ENCODE measurements around the gene STXBP3.
A peak's percentile ranks its signal among the peaks of the same experiment; 100 is the strongest.
"Not testable (repeated sequence)": the region's sequence is repeated elsewhere in the genome, so short reads cannot be mapped to it uniquely, and the experiment has no call there.

The STXBP3 gene, protein sequence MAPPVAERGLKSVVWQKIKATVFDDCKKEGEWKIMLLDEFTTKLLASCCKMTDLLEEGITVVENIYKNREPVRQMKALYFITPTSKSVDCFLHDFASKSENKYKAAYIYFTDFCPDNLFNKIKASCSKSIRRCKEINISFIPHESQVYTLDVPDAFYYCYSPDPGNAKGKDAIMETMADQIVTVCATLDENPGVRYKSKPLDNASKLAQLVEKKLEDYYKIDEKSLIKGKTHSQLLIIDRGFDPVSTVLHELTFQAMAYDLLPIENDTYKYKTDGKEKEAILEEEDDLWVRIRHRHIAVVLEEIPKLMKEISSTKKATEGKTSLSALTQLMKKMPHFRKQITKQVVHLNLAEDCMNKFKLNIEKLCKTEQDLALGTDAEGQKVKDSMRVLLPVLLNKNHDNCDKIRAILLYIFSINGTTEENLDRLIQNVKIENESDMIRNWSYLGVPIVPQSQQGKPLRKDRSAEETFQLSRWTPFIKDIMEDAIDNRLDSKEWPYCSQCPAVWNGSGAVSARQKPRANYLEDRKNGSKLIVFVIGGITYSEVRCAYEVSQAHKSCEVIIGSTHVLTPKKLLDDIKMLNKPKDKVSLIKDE

DNA sequence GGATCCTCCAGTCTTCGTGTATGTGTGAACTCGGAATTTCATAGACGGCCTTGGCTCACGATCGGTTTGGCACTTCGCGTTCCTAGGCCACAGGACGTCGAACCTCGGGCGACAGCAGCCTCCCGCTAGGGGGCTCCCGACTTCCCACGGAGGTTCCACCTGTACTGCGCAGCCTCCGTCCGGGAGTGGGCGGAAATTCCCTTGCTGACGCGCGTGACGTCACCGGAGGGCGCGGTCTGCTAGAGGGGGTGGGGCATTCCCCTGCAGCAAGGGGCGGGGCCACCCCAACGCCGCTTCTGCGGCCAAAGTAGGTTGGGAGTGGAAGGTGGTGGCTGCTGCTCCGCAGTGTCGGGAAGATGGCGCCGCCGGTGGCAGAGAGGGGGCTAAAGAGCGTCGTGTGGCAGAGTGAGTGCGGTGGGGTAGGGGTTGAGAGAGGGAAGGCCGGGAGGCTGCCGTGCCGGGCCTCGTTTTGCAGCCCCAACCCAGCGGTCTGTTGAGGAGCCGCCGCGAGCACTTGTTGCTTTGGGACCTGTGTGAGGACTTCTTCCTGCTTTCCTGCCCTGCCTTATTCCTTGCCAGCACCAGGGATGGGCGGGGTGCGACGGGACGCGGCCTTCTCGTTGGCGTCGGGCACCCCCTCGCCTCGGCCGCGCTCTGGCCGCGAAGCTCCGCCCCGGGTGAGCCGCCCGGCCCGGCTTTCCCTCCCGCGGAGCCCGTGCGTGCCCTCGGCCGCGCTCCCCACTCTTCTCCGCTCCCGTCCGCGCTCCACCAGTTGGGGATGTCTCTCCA lies at the start of gene STXBP3:
Gene STXBP3, plus strand, starts transcription at position 293 of the 789 bp plus-strand sequence. Its CDS starts 64 bp downstream, at position 357.
- peak; percentile 99 for DNase-seq

GRCh38 chr1:108699375-108700332 lies 46.8 kb upstream of the STXBP3 start:
- DNase-seq, result no peak

GRCh38 chr1:108701176-108701849 lies 45.2 kb upstream of the STXBP3 start:
- DNase-seq, result no peak

- not testable (repeated sequence) for DNase-seq
Observed at GRCh38 chr1:108702109-108702508, 44.4 kb upstream of the STXBP3 start.

DNA sequence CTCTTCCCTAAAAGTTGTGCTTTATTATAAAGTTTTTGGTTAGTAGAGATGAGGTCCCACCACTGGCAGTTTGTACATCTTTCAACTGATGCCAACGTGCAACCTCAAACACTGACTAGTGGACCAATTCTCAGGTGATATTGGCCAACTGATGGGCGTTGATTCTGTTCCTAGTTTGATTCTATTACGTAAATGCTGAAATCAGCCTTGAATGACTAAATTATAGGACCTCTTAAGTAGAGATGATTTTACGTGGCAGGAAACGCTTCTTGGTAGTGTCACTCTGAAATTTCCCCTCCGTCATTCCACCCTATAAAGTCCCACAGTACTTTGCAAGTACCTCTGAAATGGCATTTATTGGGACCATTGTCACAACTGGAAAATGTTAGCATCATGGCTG lies 42.5 kb upstream of the STXBP3 start:
- DNase-seq, result no peak

DNA sequence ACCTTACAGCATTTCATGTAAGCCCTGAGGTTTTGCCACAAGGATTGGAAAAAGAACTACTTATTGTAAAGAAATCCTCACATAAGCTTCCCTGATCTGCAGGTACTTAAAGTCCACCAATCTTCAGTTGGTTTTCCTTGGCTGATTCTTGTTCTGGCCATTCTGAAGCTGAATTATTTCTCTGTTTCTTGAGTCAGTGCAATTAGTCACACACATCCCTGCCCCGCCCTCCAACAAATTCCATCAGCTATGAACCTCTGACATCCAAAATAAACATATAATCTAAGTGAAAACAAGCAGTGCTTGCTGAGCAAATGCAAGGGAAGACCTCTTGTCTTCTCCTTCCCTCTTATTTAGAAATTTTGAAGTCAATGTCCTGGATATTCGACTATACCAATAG lies 42.0 kb upstream of the STXBP3 start:
- no peak for DNase-seq

- no peak for DNase-seq
Observed at GRCh38 chr1:108706643-108707042, 39.8 kb upstream of the STXBP3 start.

DNA sequence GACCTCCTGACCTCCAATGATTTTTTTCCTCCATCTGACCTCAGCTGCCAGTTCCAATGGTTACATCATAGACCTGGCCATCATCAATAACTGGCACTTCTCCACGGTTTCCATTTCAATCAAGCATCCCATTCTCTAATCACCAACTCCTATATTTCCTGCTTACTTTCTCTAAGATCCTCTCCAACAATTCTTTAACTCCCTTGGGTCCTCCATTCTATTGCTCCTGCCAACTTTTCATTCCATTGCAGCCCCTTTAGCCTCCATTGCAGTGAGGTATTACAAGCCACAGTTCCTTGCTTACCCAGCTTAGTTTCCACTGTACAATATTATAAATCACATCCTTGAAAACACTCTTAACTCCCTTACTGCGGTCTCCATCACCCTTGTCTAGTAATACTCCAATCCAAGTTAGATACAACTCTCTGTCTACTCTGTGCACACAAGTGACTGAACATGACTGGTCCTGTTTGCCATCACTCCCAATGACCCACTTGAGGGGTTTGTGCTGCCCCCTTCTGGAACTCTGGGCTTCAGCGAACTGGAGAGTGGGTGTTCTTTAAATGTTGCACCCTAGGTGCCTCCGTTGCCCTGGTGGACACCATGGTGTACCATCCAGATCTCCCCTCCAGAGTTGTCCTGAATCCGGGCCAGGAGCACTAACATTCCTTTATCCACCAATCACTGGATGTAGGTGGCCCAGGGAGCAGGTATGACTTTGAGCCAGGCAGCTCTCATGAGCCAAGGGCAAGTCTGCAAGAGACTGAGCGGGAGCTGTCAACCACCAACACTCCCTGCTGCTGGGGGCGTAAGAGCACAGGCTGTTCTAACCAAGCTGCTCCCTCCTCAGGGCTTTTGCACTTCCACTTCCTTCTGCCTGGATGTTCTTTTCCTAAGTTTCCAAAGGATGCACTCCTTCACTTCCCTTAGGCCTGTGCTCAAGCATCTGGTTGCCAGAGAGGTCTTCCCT lies 37.5 kb upstream of the STXBP3 start:
- no peak for DNase-seq

- peak; percentile 66 for DNase-seq
Observed at GRCh38 chr1:108712606-108713150, 33.8 kb upstream of the STXBP3 start, which contains the start of gene FNDC7. FNDC7 (plus strand) TSS chr1:108712908; CDS start chr1:108712934, 26 bp downstream.

DNA sequence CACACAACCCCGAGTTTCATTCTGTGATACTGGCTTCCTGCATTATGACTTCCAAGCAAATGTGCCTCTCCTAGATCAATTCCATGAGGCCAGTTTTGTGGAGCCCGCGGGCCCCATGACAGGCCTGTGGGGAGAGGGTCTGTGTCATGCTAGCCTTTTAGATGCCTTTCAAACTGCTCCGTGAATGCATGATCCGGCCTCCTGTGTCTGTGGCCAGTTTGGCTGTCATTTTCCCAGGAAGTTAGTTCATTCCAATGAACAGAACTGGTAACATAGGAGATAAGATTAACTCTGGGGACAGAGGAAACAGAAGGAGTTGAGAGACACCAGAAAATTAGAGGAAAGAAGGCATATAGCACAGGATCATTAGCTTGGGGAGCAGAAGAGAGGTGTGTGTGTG lies 30.5 kb upstream of the STXBP3 start:
- DNase-seq, result no peak

DNA sequence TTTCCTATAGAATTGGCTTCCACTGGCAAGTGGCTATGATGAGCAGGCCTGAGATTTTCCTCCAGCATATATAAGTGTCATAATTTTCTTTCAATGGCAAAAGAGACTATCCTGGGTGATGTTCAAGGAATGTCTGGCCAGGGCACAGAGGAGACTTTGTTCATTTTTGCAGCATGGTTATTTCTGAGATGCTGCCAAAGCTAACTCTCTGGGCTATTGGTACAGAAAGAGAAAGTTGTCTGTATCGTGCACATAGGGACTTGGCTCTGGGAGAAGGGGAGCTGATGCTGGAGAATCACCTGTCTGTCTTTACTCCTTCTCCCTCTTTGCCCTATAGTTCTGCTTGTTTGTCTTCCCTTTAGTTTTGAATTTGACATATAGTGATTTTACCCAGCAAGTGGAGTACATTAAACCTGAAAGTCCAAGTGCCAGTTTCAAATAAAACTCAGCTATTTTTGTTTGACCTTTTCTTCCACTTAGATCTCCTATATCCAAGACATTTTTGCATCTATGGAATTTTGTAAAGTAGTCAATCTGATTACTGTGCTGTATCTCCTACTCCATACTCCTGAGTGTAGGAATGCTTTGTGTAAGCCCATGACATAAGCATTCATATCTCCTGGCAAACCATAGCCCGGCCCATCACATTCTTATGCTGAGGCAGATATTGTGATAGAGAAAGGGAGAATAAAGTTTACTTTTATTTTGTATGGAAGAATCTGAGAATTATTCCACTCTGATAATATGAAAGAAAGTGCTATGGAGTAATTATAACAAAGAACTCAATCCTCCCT lies 29.8 kb upstream of the STXBP3 start:
- DNase-seq, result no peak

DNA sequence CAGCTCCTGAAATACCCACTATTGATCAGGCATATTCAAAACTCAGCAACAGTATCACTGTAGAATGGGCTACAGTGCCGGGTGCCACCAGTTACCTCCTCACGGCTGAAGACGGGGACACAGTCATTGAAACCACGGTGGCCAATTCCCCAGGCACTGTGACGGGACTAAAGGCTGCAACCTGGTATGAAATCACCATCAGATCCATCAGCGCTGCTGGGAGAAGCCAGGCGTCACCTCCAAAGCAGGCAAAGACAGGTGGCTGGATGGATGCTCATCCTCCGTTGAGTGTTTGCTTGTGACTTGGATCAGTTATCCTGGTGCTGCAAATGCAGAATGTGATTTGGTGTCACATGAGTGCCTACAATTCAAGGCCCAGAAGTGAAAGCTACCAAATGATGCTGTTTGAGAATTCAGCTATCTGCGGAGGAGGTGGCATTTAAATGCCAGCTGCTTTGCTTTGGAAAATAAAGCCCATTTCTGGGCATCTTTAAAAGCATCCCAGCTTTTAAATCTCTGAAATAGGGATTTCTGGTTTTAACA lies 28.6 kb upstream of the STXBP3 start:
- no peak for DNase-seq

GRCh38 chr1:108718927-108719655 lies 27.4 kb upstream of the STXBP3 start:
- DNase-seq, result no peak

DNA sequence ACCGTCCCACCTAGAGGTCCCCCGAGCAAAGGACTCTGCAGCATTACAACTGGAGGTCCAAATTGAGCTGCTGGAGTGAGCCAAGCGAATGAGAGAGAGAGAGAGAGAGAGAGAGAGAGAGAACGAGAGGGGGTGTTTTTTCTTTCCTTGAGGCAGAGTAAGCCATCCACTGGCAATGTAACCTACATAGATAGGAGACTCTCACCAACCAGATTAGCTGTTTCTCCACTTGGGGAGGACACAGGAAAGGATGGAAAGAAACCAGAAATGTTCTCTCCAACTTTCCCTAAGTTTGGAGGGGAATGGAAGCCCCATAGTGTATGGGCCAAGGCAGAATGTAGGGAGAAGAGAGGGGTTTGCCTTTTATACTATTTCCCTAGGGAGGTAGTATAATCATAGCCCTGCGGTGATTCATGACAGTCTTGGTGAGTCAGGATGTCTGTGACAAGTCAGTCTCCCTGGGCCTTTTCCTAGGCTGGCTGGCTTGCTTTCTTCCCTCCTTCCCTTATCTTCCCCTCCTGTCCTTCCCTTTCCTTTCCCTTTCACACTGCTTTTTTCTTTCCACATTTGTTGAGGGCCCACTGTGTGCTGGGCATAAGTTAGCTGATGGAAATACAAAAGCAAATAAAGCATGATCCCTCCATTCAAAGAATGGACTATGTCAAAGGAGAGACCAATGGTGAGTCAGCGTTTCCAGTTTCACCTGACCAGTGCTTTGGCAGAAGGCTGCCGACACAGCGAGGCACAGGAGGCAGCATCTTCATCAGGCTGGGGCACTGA lies 26.6 kb upstream of the STXBP3 start:
- peak; percentile 77 for DNase-seq

DNA sequence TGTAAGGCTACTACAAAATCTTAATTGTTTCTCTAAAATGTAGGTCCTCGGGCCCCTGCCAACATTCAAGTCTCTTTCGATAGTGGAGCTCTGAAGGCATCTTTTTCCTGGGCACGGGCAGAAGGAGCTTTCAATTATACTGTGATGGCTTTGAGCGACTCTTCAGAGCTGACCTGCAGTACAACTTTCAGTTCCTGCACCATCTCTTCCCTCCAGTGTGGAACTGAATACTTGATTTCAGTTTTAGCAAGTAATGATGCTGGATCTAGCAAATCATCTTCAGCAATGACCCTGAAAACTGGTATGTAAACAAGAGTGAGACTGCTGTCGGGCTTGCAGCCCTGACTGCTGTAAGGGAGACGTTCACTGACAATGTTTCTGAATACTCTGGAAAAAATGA lies 24.2 kb upstream of the STXBP3 start:
- DNase-seq, result no peak

DNA sequence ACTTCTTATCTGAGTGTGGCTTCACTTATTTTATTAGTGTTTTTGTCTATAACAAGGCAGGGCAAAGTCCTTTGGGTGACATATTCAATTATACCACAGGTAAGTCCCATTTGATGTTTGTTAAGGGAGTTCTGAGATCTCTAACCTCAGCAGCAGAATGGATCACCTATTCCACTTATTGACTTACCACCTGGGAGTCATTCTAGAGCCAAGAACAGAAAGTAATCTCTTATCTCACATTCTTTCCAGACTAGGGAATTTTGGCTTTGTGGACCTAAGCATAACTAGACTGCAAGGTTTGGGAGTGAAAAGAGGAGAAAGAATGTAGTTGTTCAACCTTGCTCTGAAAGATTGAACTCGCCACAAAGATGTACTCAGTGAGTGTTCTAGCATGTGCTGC lies 20.6 kb upstream of the STXBP3 start:
- DNase-seq, result no peak

- DNase-seq, result no peak
Observed at GRCh38 chr1:108728327-108728923, 18.0 kb upstream of the STXBP3 start.

Measured in islet precursor cell (in vitro differentiated cells).